ENCODE data around the gene DUSP8. TPM values are rescaled to one million over a fixed set of nuclear protein-coding genes. Genes with fewer than 3 reads are reported as not detected.

DUSP8 gene
- total RNA-seq, 1 donor from 2014 or later: 1.2 TPM

DNA sequence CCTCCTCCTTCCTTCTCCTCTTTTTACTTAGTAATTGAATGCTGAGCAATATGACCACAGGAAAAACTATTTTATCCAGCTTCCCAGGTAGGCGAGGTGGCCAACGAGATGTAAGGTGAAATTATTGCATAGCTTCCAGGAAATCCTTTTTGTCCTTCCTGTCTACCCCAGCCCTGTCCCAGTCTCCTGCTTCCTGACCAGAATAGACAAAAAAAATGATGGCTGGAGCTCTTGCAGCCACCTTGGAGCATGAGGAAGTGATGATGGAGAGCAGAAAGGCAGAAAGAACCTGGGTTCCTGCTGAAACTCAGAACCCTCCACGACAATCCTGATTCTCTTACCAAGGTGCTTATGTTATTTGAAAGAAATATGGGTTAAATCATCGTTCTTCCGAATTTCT, 33.9 kb downstream of the DUSP8 start:
- DNase-seq (ENCODE audit: low spot score): no peak
- Mint-ChIP-seq H3K4me3 (ENCODE audit: low read depth) (no peak overlapping the region), H3K4me1 (ENCODE audit: low read depth) (peaks cover 1% of the 10 kb centered on the region), H3K27ac (no peak overlapping the region), H3K9me3 (no peaks in the 10 kb centered on the region), H3K27me3 (ENCODE audit: low read depth) (peaks cover 3% of the 10 kb centered on the region), H3K36me3 (ENCODE audit: low read depth) (peaks cover 3% of the 10 kb centered on the region)
- intact Hi-C loops (cut with micrococcal nuclease): loop anchor here (5.0 kb wide), 1 partner anchor 34 kb away; the partner anchor contains the start of gene DUSP8

DNA sequence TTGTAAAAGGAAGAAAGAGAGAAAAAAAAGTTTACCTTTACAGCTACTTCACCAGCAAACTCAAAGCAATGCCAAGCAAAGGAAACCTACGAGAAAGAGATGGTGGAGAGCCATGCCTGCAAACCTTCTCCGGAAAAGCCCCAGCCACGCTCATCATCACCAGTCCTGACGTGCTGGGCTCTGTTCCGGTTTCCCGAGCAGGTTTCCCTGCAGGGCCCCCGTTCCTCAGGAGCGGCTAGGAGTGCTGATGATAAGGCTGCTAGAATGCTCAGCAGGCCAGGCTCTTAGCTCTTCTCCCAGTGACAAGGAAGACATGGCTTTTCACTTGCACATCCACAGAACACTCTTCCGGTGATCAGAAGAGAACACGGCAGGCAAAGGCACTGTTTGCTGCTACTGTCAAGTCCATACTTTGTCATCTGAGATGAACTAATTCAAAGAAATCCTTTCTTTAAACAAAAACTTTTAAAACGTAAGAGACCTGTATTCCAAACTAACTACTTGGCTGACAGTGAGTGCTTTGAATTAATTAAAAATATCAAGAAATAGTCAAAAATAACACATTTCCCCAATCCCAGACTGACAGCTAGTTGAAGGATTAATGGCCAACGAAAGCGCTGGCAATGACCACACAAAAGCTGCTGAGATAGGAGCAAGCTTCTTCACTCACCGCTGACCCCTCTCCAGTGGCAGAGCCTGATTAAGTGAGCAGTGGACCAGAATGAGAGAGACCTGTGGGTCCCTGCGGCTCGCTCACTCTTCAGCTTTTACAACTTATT, 35.8 kb downstream of the DUSP8 start:
- Mint-ChIP-seq H3K4me1 (ENCODE audit: low read depth) (peaks cover 3% of the 10 kb centered on the region), H3K9me3 (no peaks in the 10 kb centered on the region), H3K4me3 (ENCODE audit: low read depth) (no peak overlapping the region), H3K27ac (no peak overlapping the region), H3K27me3 (ENCODE audit: low read depth) (peaks cover 3% of the 10 kb centered on the region), H3K36me3 (ENCODE audit: low read depth) (peaks cover 3% of the 10 kb centered on the region)
- intact Hi-C loops (cut with micrococcal nuclease): loop anchor here (5.0 kb wide), 1 partner anchor 36 kb away; the partner anchor contains the start of gene DUSP8
- DNase-seq (ENCODE audit: low spot score): no peak

DNA sequence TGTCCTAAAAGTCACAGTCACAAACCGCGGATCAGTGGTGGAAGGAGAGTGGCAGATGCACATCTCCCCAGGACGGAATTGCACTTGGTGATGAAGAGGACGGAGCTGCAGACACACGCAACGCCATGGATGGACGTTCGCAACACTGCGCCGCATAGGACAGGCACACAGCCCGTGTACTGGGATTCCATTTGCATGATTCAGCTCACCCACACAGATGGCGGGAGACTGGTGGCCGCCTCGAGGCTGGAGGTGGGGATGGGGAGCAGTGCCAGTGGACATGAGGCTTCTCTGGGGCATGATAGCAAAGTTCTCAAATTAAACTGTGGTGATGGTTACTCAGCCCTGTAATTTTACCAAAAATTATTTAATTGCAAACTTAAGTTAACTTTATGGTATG, 37.4 kb downstream of the DUSP8 start:
- no peak for DNase-seq (ENCODE audit: low spot score)
- intact Hi-C loops (cut with micrococcal nuclease): loop anchor here (5.0 kb wide), 1 partner anchor 38 kb away; the partner anchor contains the start of gene DUSP8
- no peak overlapping the region for H3K27ac Mint-ChIP-seq
- peaks cover 3% of the 10 kb centered on the region for H3K36me3 Mint-ChIP-seq (ENCODE audit: low read depth)
- peaks cover 3% of the 10 kb centered on the region for H3K27me3 Mint-ChIP-seq (ENCODE audit: low read depth)
- H3K9me3 Mint-ChIP-seq: no peaks in the 10 kb centered on the region
- H3K4me1 Mint-ChIP-seq (ENCODE audit: low read depth): peaks cover 3% of the 10 kb centered on the region
- no peak overlapping the region for H3K4me3 Mint-ChIP-seq (ENCODE audit: low read depth)

DNA sequence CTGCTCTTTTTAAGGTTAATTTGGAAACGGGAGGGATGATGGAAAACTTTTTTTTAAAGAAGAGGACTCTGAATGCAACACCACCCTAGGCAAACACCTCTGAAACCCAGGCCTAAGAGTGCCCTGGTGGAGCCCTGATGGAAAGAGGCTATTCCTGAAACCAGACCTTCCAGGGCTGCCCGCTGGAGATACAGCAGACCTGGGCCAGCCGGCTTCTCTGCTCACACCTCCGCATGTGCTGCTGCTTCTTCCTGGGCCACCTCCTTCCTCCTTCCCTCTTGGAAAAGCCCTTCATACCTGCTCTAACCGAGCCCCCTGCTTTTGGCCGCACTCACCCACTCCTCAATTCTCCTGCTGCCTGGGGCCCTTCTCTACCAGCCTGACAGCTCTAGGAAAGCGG, 37.9 kb downstream of the DUSP8 start:
- peaks cover 3% of the 10 kb centered on the region for H3K36me3 Mint-ChIP-seq (ENCODE audit: low read depth)
- H3K4me3 Mint-ChIP-seq (ENCODE audit: low read depth): no peak overlapping the region
- intact Hi-C loops (cut with micrococcal nuclease): no loop called here
- no peak for DNase-seq (ENCODE audit: low spot score)
- H3K27ac Mint-ChIP-seq: no peak overlapping the region
- H3K9me3 Mint-ChIP-seq: no peaks in the 10 kb centered on the region
- H3K27me3 Mint-ChIP-seq (ENCODE audit: low read depth): peaks cover 3% of the 10 kb centered on the region
- peaks cover 3% of the 10 kb centered on the region for H3K4me1 Mint-ChIP-seq (ENCODE audit: low read depth)

DNA sequence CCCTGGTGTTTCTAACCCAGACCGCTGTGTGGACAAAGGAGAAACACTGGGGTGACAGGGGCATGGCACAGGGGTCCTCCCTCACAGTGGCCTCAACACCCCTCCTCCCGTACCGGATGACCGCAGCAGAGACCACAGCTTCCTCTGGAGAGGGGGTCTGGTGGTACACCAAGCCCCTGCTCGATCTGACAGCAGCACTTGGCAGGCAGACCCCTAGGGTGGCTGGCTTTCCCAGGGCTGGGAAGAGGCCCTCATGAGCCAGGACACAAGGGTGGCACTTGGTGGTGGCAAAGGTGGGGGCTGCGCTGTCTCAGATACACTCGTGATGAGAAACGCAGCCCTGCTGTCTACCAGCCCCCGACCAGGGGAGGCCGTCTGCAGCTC, 38.7 kb downstream of the DUSP8 start:
- intact Hi-C loops (cut with micrococcal nuclease): no loop called here
- Mint-ChIP-seq H3K4me3 (ENCODE audit: low read depth) (no peak overlapping the region), H3K9me3 (no peaks in the 10 kb centered on the region), H3K36me3 (ENCODE audit: low read depth) (peaks cover 3% of the 10 kb centered on the region), H3K4me1 (ENCODE audit: low read depth) (peaks cover 3% of the 10 kb centered on the region), H3K27ac (no peak overlapping the region), H3K27me3 (ENCODE audit: low read depth) (no peaks in the 10 kb centered on the region)
- DNase-seq (ENCODE audit: low spot score): no peak

DNA sequence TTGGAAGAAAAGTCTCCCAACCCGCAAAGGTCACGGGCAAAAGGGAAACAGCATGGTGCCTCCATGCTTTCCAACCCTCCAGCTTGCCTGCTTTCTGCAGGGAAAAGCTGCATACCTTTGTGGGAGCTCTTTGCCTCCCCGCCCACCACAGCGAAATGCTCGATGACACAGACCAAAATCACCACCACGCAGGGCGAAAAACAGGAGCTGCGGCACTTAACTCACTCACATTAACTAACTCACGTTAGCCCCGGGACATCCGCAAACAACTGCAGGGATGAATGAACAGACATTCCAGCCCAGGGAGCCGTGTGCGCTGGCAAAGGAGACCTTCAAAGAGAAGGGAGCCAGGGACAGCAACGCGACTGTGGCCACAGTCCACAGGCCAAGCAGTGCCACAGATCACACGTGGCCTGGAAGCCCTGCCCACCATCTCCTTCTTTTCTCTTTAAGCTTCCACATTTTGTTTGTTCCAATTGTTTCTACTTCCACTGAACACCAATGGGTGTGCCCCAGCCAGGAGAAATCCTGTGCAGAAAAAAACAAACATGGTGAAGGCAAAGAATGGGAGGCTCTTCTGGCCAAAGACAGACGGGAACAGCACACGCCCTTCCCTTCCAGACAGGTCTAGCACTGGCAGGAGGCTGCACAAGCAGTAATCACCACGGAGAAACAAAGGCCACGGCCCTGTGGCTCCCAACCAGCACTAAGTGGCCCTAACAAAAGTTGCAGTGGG, 39.3 kb downstream of the DUSP8 start:
- H3K4me1 Mint-ChIP-seq (ENCODE audit: low read depth): peaks cover 3% of the 10 kb centered on the region
- intact Hi-C loops (cut with micrococcal nuclease): no loop called here
- peaks cover 3% of the 10 kb centered on the region for H3K36me3 Mint-ChIP-seq (ENCODE audit: low read depth)
- no peak overlapping the region for H3K27ac Mint-ChIP-seq
- H3K27me3 Mint-ChIP-seq (ENCODE audit: low read depth): no peaks in the 10 kb centered on the region
- no peaks in the 10 kb centered on the region for H3K9me3 Mint-ChIP-seq
- H3K4me3 Mint-ChIP-seq (ENCODE audit: low read depth): no peak overlapping the region
- no peak for DNase-seq (ENCODE audit: low spot score)

DNA sequence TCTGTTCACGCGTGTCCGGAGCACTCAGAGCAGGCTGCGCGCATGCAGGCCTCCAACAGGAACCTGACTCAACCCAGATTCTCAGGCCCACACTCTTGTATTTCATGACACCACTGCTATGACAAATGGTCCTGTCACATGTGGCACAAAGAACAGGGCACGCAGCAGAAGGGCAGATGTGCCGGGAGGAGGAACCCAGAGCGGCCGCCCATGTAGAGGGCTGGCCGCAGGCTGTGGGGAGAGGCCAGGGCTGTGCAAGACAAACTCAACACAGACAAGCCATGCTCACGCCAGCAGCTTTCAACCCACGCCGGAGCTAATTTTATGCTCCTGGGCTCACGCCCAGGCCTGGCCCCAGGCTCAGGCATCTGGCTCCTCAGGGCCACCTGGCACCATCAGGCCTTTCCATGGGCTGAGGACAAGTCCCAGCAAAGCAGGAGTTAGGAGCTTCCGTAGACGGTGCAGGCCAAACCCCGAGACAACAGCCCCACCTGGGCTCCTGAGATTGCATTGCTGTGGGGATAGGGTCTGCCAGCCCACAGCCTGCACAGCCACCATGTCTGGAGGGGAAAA, 40.0 kb downstream of the DUSP8 start:
- H3K36me3 Mint-ChIP-seq (ENCODE audit: low read depth): peaks cover 3% of the 10 kb centered on the region
- H3K4me3 Mint-ChIP-seq (ENCODE audit: low read depth): no peak overlapping the region
- no peaks in the 10 kb centered on the region for H3K9me3 Mint-ChIP-seq
- DNase-seq (ENCODE audit: low spot score): no peak
- intact Hi-C loops (cut with micrococcal nuclease): no loop called here
- H3K27me3 Mint-ChIP-seq (ENCODE audit: low read depth): no peaks in the 10 kb centered on the region
- no peak overlapping the region for H3K27ac Mint-ChIP-seq
- H3K4me1 Mint-ChIP-seq (ENCODE audit: low read depth): peaks cover 3% of the 10 kb centered on the region

DNA sequence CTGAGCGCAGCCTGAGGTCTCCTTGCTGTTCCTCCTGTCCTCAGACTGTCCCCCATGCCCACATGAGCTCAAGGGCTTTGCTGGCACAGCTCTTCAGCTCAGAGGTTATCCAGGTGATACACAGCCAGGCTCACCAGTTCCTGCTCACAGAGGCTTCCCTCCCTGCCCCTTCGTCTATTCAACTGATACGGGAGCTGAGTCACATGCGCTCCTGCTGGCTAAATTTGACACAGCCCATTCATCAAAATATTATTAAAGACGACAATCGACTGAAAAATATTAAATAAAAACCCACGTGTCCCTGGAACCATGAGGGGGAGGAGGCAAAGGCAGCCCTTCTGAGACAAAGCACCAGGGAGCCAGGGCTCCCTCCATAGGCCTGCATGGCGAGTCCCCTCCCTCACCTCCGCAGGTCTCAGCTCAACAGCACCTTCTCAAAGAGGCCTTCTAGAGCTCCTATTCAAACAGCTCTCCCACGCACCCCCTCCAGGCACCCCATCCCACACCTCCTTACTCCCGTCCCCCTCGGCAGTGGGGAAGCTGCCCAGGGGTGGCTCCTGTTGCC, 40.5 kb downstream of the DUSP8 start:
- H3K4me1 Mint-ChIP-seq (ENCODE audit: low read depth): peaks cover 3% of the 10 kb centered on the region
- H3K27ac Mint-ChIP-seq: no peak overlapping the region
- no peaks in the 10 kb centered on the region for H3K27me3 Mint-ChIP-seq (ENCODE audit: low read depth)
- no peak for DNase-seq (ENCODE audit: low spot score)
- no peak overlapping the region for H3K4me3 Mint-ChIP-seq (ENCODE audit: low read depth)
- no peaks in the 10 kb centered on the region for H3K9me3 Mint-ChIP-seq
- intact Hi-C loops (cut with micrococcal nuclease): no loop called here
- H3K36me3 Mint-ChIP-seq (ENCODE audit: low read depth): peaks cover 3% of the 10 kb centered on the region

DNA sequence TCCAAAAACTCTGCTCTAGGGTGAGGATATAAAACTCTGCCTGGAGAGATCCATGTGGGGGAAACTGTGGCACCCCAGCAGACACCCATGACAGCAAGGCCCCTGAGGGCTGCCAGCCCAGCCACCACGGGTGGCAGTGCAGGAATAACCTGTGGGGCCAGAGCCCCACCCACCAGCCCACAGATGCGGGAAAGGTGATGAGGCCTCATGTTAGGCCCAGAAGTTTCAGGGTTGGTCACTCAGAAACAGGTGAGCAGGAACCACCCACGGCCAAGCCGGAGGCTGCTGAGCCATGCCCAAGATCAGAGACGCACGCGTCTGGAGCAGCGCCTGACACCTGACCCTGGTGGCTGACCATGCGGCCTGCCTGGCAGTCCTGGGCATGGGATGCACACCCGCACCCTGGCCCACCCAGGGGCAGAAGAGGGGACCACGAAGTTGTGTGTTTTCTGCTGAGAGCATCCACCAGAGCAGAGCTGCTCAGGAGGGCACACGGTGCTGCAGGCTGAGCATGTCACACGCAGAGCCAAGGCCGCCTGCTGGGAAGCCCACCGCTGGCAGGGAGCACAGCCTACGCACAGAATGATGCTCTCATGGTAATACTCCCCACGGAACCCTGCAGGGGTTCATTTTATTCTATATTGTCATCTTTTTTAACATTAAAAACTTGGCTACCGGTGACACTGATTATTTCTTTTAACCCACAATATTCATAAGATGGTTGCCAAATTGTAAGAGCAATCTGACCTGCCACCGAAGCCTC, 41.2 kb downstream of the DUSP8 start:
- H3K27ac Mint-ChIP-seq: no peak overlapping the region
- H3K4me1 Mint-ChIP-seq (ENCODE audit: low read depth): peaks cover 3% of the 10 kb centered on the region
- intact Hi-C loops (cut with micrococcal nuclease): no loop called here
- no peaks in the 10 kb centered on the region for H3K9me3 Mint-ChIP-seq
- H3K4me3 Mint-ChIP-seq (ENCODE audit: low read depth): no peak overlapping the region
- H3K36me3 Mint-ChIP-seq (ENCODE audit: low read depth): peaks cover 3% of the 10 kb centered on the region
- no peaks in the 10 kb centered on the region for H3K27me3 Mint-ChIP-seq (ENCODE audit: low read depth)
- DNase-seq (ENCODE audit: low spot score): no peak

DNA sequence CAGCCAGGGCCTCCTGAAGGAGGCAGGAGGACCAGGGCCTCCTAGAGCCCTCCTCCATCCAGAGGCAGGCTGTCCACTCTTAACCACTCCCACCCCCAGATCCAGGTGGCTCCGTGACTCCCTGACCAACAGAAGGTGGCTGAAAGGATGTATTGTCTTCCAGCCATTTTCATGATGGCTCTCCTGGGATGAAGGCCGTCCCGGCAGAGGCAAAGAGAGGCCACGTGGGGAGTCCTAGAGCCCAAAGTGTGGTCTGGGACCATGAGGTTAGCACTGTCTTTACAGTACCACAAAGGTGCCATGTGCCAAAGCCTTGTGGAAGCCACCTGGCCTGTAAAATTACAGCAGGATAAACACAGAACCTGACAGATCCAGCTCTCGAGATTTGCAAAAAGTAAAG, 42.3 kb downstream of the DUSP8 start:
- no peak overlapping the region for H3K4me3 Mint-ChIP-seq (ENCODE audit: low read depth)
- no peaks in the 10 kb centered on the region for H3K36me3 Mint-ChIP-seq (ENCODE audit: low read depth)
- intact Hi-C loops (cut with micrococcal nuclease): no loop called here
- H3K9me3 Mint-ChIP-seq: no peaks in the 10 kb centered on the region
- H3K27ac Mint-ChIP-seq: no peak overlapping the region
- no peaks in the 10 kb centered on the region for H3K27me3 Mint-ChIP-seq (ENCODE audit: low read depth)
- DNase-seq (ENCODE audit: low spot score): no peak
- H3K4me1 Mint-ChIP-seq (ENCODE audit: low read depth): peaks cover 2% of the 10 kb centered on the region

DNA sequence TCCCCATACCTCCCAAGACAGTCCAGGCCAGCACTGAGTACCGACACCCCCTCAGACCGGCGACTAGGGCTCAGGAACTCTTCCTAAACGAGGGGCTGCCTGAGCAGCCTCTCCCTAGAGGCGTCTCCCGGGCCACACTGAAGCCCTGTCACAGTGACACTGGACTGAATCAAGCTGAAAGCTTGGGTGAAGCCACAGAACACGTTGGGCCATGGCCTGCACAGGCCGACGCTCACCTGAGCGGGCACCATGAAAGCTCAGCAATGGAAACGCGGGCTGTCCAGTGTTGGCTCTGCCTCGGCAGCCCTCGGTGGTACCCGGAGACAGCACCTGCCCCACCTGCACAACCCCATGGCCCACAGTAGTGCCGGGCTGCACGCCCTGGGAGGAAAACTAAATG, 42.8 kb downstream of the DUSP8 start:
- Mint-ChIP-seq H3K27ac (no peak overlapping the region), H3K9me3 (no peaks in the 10 kb centered on the region), H3K27me3 (ENCODE audit: low read depth) (no peaks in the 10 kb centered on the region), H3K36me3 (ENCODE audit: low read depth) (no peaks in the 10 kb centered on the region), H3K4me1 (ENCODE audit: low read depth) (peaks cover 2% of the 10 kb centered on the region), H3K4me3 (ENCODE audit: low read depth) (no peak overlapping the region)
- no peak for DNase-seq (ENCODE audit: low spot score)
- intact Hi-C loops (cut with micrococcal nuclease): no loop called here

DNA sequence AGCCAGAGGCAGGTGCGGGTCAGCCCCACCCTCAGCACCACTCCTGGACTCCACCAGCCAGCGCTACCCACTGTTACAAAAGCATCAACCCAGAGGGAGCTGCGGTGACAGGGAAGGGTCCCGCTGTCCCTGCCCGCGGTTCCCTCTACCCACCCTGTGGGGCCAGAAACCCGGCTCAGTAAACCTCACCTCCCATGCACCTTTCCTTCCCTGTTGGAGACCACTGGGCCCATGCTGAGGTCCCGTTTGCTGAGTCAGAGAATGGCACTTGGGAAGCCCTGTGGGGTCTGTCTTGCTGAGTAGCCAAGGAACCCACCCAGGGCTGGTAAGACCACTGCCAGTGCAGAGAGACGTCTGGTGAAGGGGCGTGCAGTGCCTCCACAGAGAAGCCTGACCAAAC, 43.4 kb downstream of the DUSP8 start:
- Mint-ChIP-seq H3K27me3 (ENCODE audit: low read depth) (no peaks in the 10 kb centered on the region), H3K36me3 (ENCODE audit: low read depth) (no peaks in the 10 kb centered on the region), H3K4me3 (ENCODE audit: low read depth) (no peak overlapping the region), H3K9me3 (no peaks in the 10 kb centered on the region), H3K4me1 (ENCODE audit: low read depth) (peaks cover 2% of the 10 kb centered on the region), H3K27ac (no peak overlapping the region)
- intact Hi-C loops (cut with micrococcal nuclease): no loop called here
- DNase-seq (ENCODE audit: low spot score): no peak

Data from activated T-helper 2 cell treated with anti-CD3 and anti-CD28 coated beads, Interferon-gamma antibody, Interleukin-2, Interleukin-4, amounts not matched to agents 10 μg/mL and 5 μg/mL and 100 μg/mL, durations not matched to agents 14 hours and 24 hours and 36 hours (primary cell).